GM03348 (cell line): ENCODE data around the gene STAC3.
"Not testable (repeated sequence)": the region's sequence is repeated elsewhere in the genome, so short reads cannot be mapped to it uniquely, and the experiment has no call there.

Experiments
- DNase-seq: peaks from one replicate; pipeline ENCODE4 v3.0.0; 2012; ENCODE audit warnings: low spot score

STAC3 gene

GRCh38 chr12:57250956-57251355 lies at the start of gene STAC3:
TSS of gene STAC3 (minus strand) at chr12:57251187. CDS start at chr12:57249636, 1,551 bp downstream.
- no peak for DNase-seq

- DNase-seq = no peak
Measured at GRCh38 chr12:57299514-57300016, 48.6 kb upstream of the STAC3 start.

GRCh38 chr12:57296291-57296690 lies 45.3 kb upstream of the STAC3 start:
- DNase-seq = no peak

- DNase-seq = not testable (repeated sequence)
Measured at GRCh38 chr12:57282073-57282472, 31.1 kb upstream of the STAC3 start.

- DNase-seq = peak; percentile 84
Measured at GRCh38 chr12:57280211-57281062, 29.4 kb upstream of the STAC3 start.

GRCh38 chr12:57278465-57279381 lies 27.7 kb upstream of the STAC3 start:
- no peak for DNase-seq

- DNase-seq = peak; percentile 49
Measured at GRCh38 chr12:57276935-57277563, 26.1 kb upstream of the STAC3 start.

GRCh38 chr12:57276233-57276632 lies 25.2 kb upstream of the STAC3 start:
- not testable (repeated sequence) for DNase-seq

- no peak for DNase-seq
Measured at GRCh38 chr12:57273516-57273915, 22.5 kb upstream of the STAC3 start.

- DNase-seq = peak; percentile 45
Measured at GRCh38 chr12:57272337-57273151, 21.6 kb upstream of the STAC3 start.

GRCh38 chr12:57270966-57271470 lies 20.0 kb upstream of the STAC3 start:
- no peak for DNase-seq

- DNase-seq = no peak
Measured at GRCh38 chr12:57268264-57268663, 17.3 kb upstream of the STAC3 start.

GRCh38 chr12:57266681-57267080 lies 15.7 kb upstream of the STAC3 start:
- DNase-seq = no peak

- no peak for DNase-seq
Measured at GRCh38 chr12:57263096-57263495, 12.1 kb upstream of the STAC3 start.

GRCh38 chr12:57262126-57262822 lies 11.3 kb upstream of the STAC3 start:
- DNase-seq = no peak

- no peak for DNase-seq
Measured at GRCh38 chr12:57261428-57261865, 10.5 kb upstream of the STAC3 start.

GRCh38 chr12:57260366-57260765 lies 9.4 kb upstream of the STAC3 start:
- DNase-seq = no peak

- DNase-seq = no peak
Measured at GRCh38 chr12:57258977-57259970, 8.3 kb upstream of the STAC3 start.

- no peak for DNase-seq
Measured at GRCh38 chr12:57255916-57256315, 4.9 kb upstream of the STAC3 start.
